ENCODE measurements around the gene MEIKIN.
"Not testable (repeated sequence)": the region's sequence is repeated elsewhere in the genome, so short reads cannot be mapped to it uniquely, and the experiment has no call there.

The MEIKIN gene

GRCh38 chr5:131902266-131902665, 43.2 kb downstream of the MEIKIN start:
- not testable (repeated sequence) for DNase-seq

- no peak for DNase-seq
These were observed 45.8 kb downstream of the MEIKIN start for GRCh38 chr5:131899686-131900085.

GRCh38 chr5:131883984-131884383, 61.5 kb downstream of the MEIKIN start:
- DNase-seq = no peak

- no peak for DNase-seq
These were observed 65.8 kb downstream of the MEIKIN start for GRCh38 chr5:131879705-131880104.

- DNase-seq = no peak
These were observed 67.6 kb downstream of the MEIKIN start for GRCh38 chr5:131877873-131878272.

- not testable (repeated sequence) for DNase-seq
These were observed 74.2 kb downstream of the MEIKIN start for GRCh38 chr5:131871251-131871650.

GRCh38 chr5:131867524-131867923, 77.9 kb downstream of the MEIKIN start:
- no peak for DNase-seq

GRCh38 chr5:131863700-131864099, 81.8 kb downstream of the MEIKIN start:
- DNase-seq = no peak

- no peak for DNase-seq
These were observed 88.1 kb downstream of the MEIKIN start for GRCh38 chr5:131857388-131857787.

GRCh38 chr5:131855452-131855851, 90.0 kb downstream of the MEIKIN start:
- DNase-seq = no peak

- DNase-seq = no peak
These were observed 91.3 kb downstream of the MEIKIN start for GRCh38 chr5:131854134-131854533.

GRCh38 chr5:131848662-131849061, 96.8 kb downstream of the MEIKIN start:
- no peak for DNase-seq

- DNase-seq = no peak
These were observed 98.9 kb downstream of the MEIKIN start for GRCh38 chr5:131846536-131846935.

GRCh38 chr5:131845828-131846227, 99.6 kb downstream of the MEIKIN start:
- no peak for DNase-seq

GRCh38 chr5:131842971-131843370, 102.5 kb downstream of the MEIKIN start:
- DNase-seq = not testable (repeated sequence)

- not testable (repeated sequence) for DNase-seq
These were observed 112.8 kb downstream of the MEIKIN start for GRCh38 chr5:131832702-131833101.

- no peak for DNase-seq
These were observed 120.0 kb downstream of the MEIKIN start for GRCh38 chr5:131825404-131826013.

- DNase-seq = no peak
These were observed 120.8 kb downstream of the MEIKIN start for GRCh38 chr5:131824631-131825030.

GRCh38 chr5:131821221-131821620, 124.2 kb downstream of the MEIKIN start:
- DNase-seq = no peak

GRCh38 chr5:131818001-131818724, 127.3 kb downstream of the MEIKIN start:
- no peak for DNase-seq

GRCh38 chr5:131814990-131815389, 130.5 kb downstream of the MEIKIN start:
- no peak for DNase-seq

- no peak for DNase-seq
These were observed 132.9 kb downstream of the MEIKIN start for GRCh38 chr5:131812371-131813160.

GRCh38 chr5:131810510-131811249, 134.8 kb downstream of the MEIKIN start:
- no peak for DNase-seq

Measured in NCI-H2029 (cell line).